GM19397 (cell line): ENCODE results near the gene CXCL8.
"Not testable (repeated sequence)": the region's sequence is repeated elsewhere in the genome, so short reads cannot be mapped to it uniquely, and the experiment has no call there.

Experiments used
- ATAC-seq: cut with Tn5 transposase; IDR thresholded peaks from one replicate; pipeline ENCODE4 v1.9.1; 2021; ENCODE audit warnings: mild to moderate bottlenecking, moderate library complexity; ENCODE audit not compliant: unreplicated experiment

Gene CXCL8

DNA sequence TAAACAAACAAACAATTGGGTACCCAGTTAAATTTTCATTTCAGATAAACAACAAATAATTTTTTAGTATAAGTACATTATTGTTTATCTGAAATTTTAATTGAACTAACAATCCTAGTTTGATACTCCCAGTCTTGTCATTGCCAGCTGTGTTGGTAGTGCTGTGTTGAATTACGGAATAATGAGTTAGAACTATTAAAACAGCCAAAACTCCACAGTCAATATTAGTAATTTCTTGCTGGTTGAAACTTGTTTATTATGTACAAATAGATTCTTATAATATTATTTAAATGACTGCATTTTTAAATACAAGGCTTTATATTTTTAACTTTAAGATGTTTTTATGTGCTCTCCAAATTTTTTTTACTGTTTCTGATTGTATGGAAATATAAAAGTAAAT is 2.9 kb downstream of the CXCL8 start:
- ATAC-seq, result no peak

DNA sequence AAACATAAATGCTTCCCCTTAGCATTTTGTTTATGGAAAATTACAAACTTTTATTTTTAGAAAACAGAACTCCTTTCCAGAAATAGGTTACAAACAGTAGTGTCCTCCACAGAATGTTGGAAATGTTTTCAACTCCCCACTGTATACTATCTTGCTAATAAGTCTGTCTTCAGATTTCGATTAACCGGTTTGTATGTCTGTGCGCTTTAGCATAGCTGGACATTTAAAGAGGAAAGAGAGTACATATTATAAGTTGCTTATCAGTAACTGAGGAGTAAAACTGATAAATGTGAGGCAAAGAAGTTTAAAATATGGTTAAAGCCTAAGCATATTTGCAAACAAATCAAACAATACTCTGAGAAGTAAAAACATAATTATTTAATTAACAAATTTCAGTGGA is 3.4 kb downstream of the CXCL8 start:
- no peak for ATAC-seq

DNA sequence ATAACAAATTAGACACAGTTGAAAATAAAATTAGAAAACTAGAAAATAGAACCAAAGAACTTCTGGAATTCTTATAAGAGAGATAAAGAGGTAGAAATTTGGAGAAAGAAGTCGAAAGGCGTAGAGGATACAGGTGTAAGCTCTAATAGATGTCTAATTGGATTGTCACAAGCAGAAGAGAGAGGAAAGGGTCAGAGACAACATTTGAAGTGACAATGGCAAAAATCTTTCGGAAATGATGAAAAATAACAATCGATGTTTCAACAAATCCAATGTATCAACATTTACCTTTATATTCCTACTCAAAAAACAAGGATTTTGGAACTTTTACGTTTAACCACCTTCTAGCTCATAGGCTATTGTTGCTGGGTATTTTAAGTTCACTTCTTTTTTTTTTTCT is 3.8 kb downstream of the CXCL8 start:
- no peak for ATAC-seq

DNA sequence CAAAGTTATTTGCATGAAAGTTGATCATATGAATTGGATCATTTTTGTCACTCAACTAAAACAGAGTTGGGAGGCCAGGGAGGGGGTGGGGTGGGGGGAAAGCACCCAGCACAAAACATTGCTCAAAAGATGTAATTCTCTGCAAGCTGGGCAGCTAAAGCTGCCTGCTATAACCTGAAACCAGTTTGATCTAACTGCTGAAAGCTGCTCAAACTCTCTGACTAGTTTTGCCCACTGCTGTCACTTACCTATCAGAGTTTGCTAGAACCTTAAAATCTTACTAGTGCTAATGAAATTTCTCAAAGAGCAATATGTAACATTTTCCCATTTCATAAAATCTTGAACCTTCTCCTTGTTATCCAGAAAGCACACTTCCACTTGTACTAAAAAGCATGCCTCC is 10.4 kb downstream of the CXCL8 start:
- no peak for ATAC-seq

DNA sequence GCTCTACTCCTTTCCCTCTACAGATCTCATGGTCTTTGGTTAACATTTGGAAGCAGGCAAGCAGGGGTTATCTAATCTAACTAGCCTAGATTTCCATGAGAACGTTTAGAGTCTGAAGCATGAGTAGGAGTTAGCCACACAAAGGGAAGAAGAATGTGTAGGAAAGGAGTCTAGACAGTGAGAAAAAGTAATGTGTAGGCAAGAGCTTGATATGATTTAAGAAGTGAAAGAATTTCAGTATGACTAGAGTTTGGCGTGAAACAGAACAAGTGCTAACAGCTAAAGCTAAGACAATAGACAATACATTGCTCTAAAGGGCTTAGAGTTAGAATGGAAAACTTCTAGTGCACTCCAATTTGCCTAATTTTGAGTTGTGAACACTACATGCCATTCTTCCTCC is 10.8 kb downstream of the CXCL8 start:
- ATAC-seq, result no peak

DNA sequence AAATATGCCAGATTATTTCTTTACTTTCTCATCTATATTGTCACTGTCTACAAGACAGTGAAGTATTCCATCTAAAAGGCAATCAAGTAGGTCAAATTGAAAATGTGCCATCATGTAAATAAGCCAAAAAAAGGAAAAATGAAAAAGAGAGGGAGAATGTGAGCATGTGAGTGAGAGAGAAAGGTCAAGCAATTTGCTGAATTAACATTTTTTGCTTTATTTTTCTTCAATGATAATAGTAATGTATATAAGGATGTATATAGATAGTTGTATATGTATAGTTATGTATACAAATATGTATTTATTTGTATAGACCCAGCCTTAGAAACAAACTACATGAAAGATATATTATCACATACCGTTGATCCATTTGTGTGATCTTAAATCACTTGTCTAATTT is 11.5 kb downstream of the CXCL8 start:
- no peak for ATAC-seq

DNA sequence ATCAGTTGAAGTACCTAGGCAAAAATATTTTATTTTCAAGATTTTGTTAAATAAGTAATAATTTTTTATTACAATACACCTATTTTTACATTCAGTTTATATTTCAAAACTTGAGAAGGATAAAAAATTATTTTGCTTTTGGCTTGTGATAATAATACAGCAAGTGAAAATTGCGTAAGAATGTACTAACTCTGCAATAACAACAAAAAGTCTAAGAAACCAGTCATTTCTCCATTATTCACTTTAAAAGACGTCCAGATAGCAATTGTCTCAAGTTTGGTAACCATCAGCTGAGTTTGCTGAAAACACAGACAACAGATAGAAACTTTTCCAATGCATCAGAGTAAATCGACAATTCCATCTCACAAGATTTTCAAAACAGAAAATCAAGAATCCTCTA is 12.1 kb downstream of the CXCL8 start:
- no peak for ATAC-seq

DNA sequence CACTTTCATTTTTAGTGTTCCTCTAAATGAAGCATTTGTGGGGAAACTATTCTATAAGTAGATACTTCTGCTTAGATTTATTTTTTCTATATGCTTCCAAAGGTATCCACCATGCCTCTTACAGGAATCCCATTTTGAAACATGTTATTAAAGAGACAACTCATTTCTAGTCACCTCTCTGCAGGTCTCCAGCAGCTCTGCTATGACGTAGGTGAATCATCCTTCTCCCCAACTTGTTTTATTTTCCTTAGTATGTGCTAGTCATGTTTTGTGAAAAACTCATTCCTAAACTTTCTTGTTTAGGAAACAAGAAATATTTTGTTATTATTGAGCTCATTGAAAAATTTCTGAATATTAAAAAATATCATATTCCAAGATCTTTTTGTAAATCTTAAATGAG is 12.8 kb downstream of the CXCL8 start:
- no peak for ATAC-seq

DNA sequence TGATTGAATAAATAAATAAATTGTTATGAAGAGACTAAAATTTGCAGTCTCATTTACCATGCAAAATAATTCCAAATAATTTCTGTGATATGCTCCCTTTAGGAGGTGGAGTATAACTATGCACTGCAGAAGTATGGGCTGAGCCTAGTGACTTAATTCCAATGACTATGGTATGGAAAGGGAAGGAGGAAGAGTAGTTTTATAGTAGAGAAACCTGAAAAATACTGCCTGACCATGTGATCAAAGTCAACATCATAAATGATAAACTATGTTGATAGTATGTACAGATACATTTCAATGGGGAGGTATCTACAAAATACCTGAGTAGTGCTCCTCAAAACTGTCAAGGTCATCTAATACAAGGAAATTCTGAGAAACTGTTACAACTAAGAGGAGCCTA is 14.6 kb downstream of the CXCL8 start:
- ATAC-seq, result no peak

DNA sequence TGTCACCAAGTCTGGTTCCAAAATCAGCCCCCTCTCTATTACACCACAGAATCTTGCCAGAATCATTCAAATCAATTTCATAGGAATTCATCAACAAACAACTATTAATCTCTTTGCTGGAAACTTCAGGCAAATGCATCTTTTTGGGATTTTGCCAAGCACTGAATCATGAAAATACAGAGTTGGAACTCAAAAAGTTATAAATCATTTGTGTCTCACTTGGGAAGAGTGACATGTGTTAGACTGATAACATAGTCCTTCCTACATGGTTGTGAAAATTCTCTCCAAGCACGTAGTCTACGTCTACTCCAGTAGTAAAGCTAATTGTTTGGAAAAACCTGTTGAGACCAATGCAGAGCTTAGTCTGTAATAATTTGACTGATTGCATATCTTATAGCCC is 19.0 kb downstream of the CXCL8 start:
- no peak for ATAC-seq

DNA sequence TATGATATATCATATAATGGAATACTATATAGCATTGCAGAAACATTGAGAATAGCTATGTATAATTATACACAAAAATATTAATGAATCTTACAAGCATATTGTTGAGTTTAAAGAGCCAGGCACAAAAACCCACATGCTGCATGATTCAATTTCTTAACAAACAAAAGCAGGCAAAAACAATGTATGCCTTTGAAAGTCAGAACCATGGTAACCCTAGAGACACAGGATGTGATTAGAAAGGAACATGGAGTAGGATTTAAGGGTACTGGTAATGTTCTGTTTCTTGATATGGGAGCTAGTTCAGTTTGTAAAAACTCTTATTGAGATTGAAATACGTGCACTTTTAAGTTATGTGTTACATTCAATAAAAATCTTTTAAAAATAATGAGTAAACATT is 21.5 kb downstream of the CXCL8 start:
- no peak for ATAC-seq

DNA sequence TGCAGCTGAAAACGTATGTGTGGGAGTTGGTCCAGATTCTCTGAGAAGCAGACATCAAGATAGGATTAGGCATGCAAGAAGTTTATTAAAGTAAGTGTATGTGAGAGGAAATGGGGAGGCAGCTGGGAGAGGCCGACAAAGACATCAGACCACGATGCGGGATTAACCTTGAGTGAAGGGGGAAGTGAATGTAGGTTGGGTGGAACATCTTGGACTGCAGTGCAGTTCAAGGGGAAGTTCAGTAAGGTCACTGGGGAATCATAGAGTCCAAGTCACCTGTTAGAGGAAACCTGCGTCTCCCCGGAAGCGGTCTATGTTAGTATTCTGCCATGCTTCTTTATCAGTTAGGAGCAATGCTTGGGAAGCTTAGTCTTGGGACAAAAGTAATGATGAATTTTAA is 22.0 kb downstream of the CXCL8 start:
- ATAC-seq, result peak; percentile 73

DNA sequence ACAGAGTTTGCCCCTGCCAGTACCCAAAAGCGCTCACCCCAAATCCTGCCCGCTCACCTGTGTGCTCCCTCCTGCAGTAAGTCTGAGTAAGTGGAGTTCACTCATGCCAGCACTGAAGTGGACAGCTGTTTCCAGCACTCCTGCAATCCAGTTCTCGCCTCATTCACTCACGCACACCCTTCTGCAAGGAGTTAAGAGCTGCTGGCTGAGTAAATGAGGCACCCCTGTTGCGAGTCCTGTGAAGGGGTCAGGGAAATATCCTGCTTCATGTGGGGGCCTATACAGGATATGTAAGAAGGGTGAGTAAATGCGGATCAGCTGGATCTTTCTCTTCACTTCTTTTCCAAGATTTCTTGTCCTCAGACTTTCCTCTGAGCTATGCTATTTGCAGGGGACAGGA is 23.5 kb downstream of the CXCL8 start:
- no peak for ATAC-seq

DNA sequence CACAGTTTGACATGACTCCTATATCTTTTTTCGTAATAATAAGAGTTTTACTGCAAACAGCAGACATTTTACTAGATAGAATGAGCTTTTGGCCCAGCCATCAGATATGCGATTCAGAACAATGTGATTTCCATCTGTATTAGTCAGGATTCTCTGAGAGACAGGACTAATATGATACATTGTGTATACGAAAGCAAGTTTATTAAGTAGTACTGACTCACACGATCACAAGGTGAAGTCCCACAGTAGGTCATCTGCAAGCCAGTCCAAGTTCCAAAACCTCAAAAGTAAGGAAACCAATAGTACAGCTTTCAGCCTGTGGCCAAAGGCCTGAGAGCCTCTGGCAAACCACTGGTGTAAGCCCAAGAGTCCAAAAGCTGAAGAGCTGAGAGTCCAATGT is 24.1 kb downstream of the CXCL8 start:
- no peak for ATAC-seq

DNA sequence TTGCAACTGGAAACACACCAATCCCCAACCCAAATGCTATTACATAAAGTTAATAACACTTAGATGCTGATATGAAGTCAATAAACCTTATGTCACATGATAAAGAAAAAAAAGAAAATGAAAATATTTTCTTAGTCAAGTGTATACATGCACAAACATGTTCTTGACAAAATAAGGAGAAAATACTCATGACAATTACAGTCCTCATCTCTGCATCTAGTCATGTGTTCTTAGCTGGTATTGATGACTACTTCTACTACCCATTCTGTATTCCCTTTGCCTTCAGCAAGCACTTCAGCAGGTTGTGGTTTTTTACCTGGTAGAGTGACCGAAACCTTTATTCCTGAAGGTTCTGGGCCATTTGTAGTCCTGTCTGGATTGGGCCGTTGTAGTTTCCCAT is 24.9 kb downstream of the CXCL8 start:
- ATAC-seq, result no peak

DNA sequence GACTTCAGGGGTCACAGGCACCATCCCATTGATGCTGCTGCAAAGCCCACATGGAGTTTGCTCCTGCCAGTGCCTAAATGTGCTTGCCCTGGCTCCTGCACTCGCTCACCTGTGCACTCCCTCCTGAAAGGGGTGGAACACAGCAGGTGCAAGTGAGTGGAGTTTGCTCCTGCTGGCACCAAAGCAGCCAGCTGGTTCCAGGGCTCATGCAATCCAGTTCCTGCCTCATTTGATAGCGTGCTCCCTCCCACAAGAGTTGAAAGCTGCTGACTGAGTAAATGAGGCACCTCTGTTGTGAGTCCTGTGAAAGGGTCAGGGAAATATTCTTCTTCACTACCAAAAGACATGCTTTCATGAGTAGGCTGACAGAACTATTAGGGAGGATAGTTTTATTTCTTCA is 30.5 kb downstream of the CXCL8 start:
- ATAC-seq, result no peak

DNA sequence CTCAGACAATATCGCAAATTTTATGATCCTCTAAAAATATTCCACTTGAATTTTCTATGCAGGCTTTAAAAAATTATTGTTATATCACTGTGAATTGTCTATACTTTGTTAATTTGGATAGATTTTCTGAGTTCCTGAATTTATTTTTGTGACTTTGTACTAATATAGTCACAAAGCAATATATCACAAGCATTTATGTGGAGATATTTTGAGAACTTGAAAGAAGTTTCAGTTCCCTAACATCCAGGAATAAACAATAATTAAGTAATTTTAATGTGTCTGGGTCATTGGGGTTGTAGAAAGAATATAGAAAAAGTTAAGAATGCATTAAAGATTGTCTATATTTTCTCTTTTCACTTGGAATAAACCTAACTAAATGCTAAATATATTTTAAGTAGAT is 32.0 kb downstream of the CXCL8 start:
- ATAC-seq, result no peak

DNA sequence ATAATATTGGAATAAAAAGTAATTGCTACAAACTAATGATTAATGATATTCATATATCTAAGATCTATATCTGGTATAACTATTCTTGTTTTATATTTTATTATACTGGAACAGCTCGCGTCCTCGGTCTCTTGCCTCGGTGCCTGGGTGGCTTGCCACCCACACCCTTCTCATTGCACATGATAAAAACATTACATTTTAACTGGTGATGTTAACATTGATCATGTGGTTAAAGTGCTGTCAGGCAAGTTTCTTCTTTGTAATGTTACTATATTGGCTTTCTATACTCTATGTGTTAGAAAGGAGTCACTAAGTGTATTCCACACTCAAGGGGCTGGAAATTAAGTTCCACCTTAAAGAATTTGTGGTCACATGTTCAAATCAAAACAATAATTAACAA is 34.0 kb downstream of the CXCL8 start:
- not testable (repeated sequence) for ATAC-seq

DNA sequence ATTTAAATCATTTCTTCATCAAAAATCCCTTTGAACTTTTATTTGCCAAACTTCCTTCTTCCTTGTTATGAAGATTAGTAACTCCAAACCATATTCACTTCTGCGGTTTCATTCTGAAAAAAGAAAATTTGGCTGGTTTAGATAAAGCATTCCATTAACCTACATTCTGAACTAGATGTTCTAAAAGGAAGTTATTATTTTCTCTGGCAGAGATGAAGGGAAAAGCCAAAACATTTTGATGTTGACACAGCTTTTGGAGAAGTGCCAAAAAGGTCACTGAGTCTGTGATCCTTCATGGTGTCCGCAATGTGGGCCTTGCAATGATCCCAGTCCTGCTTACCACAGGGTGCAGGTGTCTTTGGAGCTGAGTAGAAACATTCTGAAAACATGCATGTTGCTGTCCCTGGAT is 36.0 kb downstream of the CXCL8 start:
- ATAC-seq, result no peak

DNA sequence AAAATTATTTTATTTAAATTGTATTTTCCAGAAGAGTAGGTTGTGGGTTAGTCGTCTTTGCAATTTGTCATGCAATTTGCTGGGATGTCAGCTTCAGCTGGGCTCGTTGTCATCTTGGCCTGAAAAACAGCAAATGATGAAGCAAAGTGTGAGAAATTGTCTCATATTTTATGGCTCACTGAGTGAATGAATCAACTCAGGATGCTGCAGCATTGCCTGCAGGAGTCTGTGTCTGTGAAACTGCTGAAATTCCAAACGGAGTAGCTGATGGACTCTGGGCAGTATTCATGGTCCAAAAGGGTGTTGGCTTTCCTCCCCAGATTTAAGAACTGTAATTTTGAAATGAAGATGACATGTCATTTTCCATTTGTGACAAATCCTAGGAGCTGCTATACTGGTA is 37.2 kb downstream of the CXCL8 start:
- no peak for ATAC-seq

DNA sequence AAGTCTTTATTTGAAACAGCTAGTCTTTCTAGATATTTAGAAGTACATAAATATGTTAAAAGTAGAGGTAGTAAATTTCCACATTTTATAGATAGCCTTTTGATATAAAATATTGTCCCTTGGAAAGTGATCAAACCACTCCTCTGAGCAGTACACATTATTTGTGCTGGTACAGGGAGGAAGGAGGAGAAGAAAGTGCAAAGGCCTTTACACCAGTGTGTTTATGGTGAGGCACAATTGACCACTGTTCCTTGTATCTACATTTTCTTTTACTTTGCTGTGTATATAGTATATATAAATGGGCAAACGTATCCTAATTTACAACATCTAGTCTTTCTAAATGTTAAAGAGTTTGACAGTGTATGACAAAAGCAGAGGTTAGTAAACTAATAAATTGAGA is 39.9 kb downstream of the CXCL8 start:
- ATAC-seq, result no peak

DNA sequence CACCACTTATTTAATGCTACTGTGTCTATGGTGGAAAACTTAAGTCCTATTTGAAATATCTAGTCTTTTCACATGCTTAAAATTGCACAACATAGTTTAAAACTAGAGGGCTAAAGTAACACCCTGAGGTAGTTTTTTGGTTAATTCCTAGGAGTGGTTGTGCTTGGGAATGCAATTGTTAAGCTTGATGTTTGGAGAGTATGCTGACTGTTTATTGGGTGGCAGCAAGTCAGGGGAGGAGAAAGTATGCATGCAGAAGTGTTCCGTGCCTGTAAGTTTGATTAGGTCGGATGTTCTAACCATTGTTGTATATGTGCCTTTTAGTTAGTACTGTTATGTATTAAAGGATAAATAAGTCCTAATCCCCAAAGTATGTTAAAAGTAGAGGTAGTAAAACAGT is 40.5 kb downstream of the CXCL8 start:
- ATAC-seq, result no peak

DNA sequence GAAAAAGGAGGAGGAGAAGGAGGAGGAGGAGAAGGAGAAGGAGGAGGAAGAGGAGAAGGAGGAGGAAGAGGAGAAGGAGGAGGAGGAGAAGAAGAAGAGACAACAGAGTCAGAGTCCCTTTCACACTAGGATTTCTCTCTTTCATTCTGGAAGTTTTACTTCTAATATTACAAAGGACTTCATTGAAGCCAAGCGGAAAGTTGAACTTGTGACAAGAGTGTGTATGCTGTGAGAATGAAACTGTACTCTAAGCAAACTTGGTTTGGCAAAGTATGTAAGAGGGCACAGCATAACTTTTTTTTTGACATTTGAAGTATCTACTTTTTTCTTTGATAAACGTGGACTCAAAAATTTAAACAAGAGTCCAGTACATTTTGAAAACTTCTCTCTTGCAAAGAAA is 48.0 kb downstream of the CXCL8 start:
- ATAC-seq, result no peak
